ENCODE results near the gene CDK6.

CDK6 gene

GRCh38 chr7:92788559-92789183, 47.7 kb downstream of the CDK6 start:
- DNase-seq: no peak

GRCh38 chr7:92785923-92786322, 50.5 kb downstream of the CDK6 start:
- DNase-seq: no peak

- DNase-seq: no peak
Observed at GRCh38 chr7:92784935-92785334, 51.4 kb downstream of the CDK6 start.

GRCh38 chr7:92783260-92784201, 52.8 kb downstream of the CDK6 start:
- no peak for DNase-seq

- no peak for DNase-seq
Observed at GRCh38 chr7:92782855-92783254, 53.5 kb downstream of the CDK6 start.

- no peak for DNase-seq
Observed at GRCh38 chr7:92782236-92782635, 54.1 kb downstream of the CDK6 start.

- peak; percentile 86 for DNase-seq
Observed at GRCh38 chr7:92781117-92781720, 55.2 kb downstream of the CDK6 start.

- DNase-seq: no peak
Observed at GRCh38 chr7:92778972-92779371, 57.4 kb downstream of the CDK6 start.

- DNase-seq: no peak
Observed at GRCh38 chr7:92777993-92778392, 58.4 kb downstream of the CDK6 start.

GRCh38 chr7:92773808-92774207, 62.6 kb downstream of the CDK6 start:
- DNase-seq: no peak

- no peak for DNase-seq
Observed at GRCh38 chr7:92769844-92770243, 66.5 kb downstream of the CDK6 start.

- no peak for DNase-seq
Observed at GRCh38 chr7:92769394-92769699, 67.0 kb downstream of the CDK6 start.

GRCh38 chr7:92768501-92769393, 67.6 kb downstream of the CDK6 start:
- DNase-seq: peak; percentile 3

GRCh38 chr7:92767437-92767836, 68.9 kb downstream of the CDK6 start:
- no peak for DNase-seq

GRCh38 chr7:92766461-92767003, 69.8 kb downstream of the CDK6 start:
- DNase-seq: peak; percentile 33

- DNase-seq: no peak
Observed at GRCh38 chr7:92765725-92766124, 70.6 kb downstream of the CDK6 start.

GRCh38 chr7:92763636-92764423, 72.5 kb downstream of the CDK6 start:
- peak; percentile 95 for DNase-seq

GRCh38 chr7:92762851-92763250, 73.5 kb downstream of the CDK6 start:
- DNase-seq: no peak

- no peak for DNase-seq
Observed at GRCh38 chr7:92761391-92762097, 74.8 kb downstream of the CDK6 start.

- no peak for DNase-seq
Observed at GRCh38 chr7:92758796-92759431, 77.5 kb downstream of the CDK6 start.
